Mesothelial cell of epicardium (in vitro differentiated cells): ENCODE data around the gene OVCH2. TPM values are rescaled to one million over a fixed set of nuclear protein-coding genes. Genes with fewer than 3 reads are reported as not detected.

Experiments used
- total RNA-seq: library from RNA; stranded (reverse); gene quantifications from 3 replicates; pipeline ENCODE4 v1.2.1, GENCODE V29; 2021

The OVCH2 gene
- total RNA-seq, 1 donor from 2014 or later: 9.6 TPM

Other genes with a start within 250 kb of the OVCH2 start
- 45.3 to 47.7 TPM (median 45.6 TPM) in 3 replicates for gene OLFML1, start 221.0 kb downstream of the OVCH2 start, total RNA-seq
- gene PPFIBP2, start 192.5 kb downstream of the OVCH2 start, total RNA-seq: 65.8 to 73.8 TPM (median 69.1 TPM) in 3 replicates
- 63.6 to 74.4 TPM (median 67.0 TPM) in 3 replicates for gene CYB5R2, start 33.0 kb downstream of the OVCH2 start, total RNA-seq
- gene OR5P2, start 90.5 kb upstream of the OVCH2 start, total RNA-seq: 1.7 to 3.0 TPM (median 2.1 TPM) in 3 replicates
- 2.6 to 3.1 TPM (median 2.7 TPM) in 3 replicates for gene OR5P3, start 124.4 kb upstream of the OVCH2 start, total RNA-seq
- gene OR10A6, start 224.8 kb upstream of the OVCH2 start, total RNA-seq: not detected in 3 replicates
- not detected in 3 replicates for gene OR10A3, start 235.2 kb upstream of the OVCH2 start, total RNA-seq